CD14-positive monocyte (primary cell): ENCODE data around the gene POU2AF1. TPM values are rescaled to one million over a fixed set of nuclear protein-coding genes. Genes with fewer than 3 reads are reported as not detected.

Experiments used
- DNase-seq, 3 donors: peaks; one replicate each; pipeline ENCODE4 v3.0.0-alpha.2; 2011 to 2022
- H2AFZ ChIP-seq: 2 replicates; pipeline ENCODE4 v1.6.0; 2012; ENCODE audit warnings: mild to moderate bottlenecking, low read depth, low read length, inconsistent platforms; ENCODE audit not compliant: insufficient read depth, poor library complexity, severe bottlenecking
- H3K27ac ChIP-seq, 2 donors: 1 replicate in 1 of 2; 2 replicates in 1 of 2; pipeline ENCODE4 v1.5.1; 2012 to 2013; ENCODE audit warnings: low read length in 2 of 2, control low read depth in 1 of 2, inconsistent platforms in 1 of 2, low read depth in 1 of 2, mild to moderate bottlenecking in 1 of 2
- H3K27me3 ChIP-seq, 2 donors: one replicate each; pipeline versions ENCODE4 v1.6.0 to v1.6.1; 2011 to 2013; ENCODE audit warnings: low read length in 2 of 2; ENCODE audit not compliant: control insufficient read depth in 2 of 2, insufficient read depth in 2 of 2
- H3K36me3 ChIP-seq, 2 donors: replicated peaks in 1 of 2; 1 replicate in 1 of 2; 2 replicates in 1 of 2; pipeline versions ENCODE4 v1.5.1 to v1.6.1; 2012 to 2013; ENCODE audit warnings: low read length in 2 of 2, control low read depth in 1 of 2, inconsistent platforms in 1 of 2, mild to moderate bottlenecking in 1 of 2; ENCODE audit not compliant: insufficient read depth in 2 of 2, control insufficient read depth in 1 of 2
- H3K4me1 ChIP-seq, 2 donors: 1 replicate in 1 of 2; 2 replicates in 1 of 2; pipeline versions ENCODE4 v1.5.1 to v1.6.1; 2012 to 2013; ENCODE audit warnings: low read length in 2 of 2, control low read depth in 1 of 2, inconsistent platforms in 1 of 2, mild to moderate bottlenecking in 1 of 2, moderate library complexity in 1 of 2; ENCODE audit not compliant: insufficient read depth in 2 of 2, control insufficient read depth in 1 of 2
- H3K4me2 ChIP-seq: replicated peaks from 2 replicates; pipeline ENCODE3; 2012; ENCODE audit warnings: low read length, moderate library complexity, mild to moderate bottlenecking; ENCODE audit not compliant: poor library complexity, severe bottlenecking; ENCODE audit errors: extremely low read depth
- H3K4me3 ChIP-seq, 3 experiments: fragments of 200-600 bp in 1 of 3; sonication (generic) in 1 of 3; replicated peaks in 1 of 3; 1 replicate in 2 of 3; 2 replicates in 1 of 3; pipeline ENCODE4 v1.5.1; 2011 to 2013; ENCODE audit warnings: low read length in 3 of 3, mild to moderate bottlenecking in 3 of 3, control low read depth in 2 of 3, low read depth in 2 of 3, inconsistent platforms in 1 of 3, moderate library complexity in 1 of 3
- H3K79me2 ChIP-seq: 2 replicates; pipeline ENCODE4 v1.6.0; 2012; ENCODE audit warnings: mild to moderate bottlenecking, control low read depth, inconsistent platforms, low read length, moderate library complexity; ENCODE audit not compliant: insufficient read depth
- H3K9ac ChIP-seq: 2 replicates; pipeline ENCODE4 v1.6.0; 2017; ENCODE audit warnings: low read length, mild to moderate bottlenecking; ENCODE audit not compliant: insufficient read depth, poor library complexity, severe bottlenecking
- H3K9me3 ChIP-seq, 2 donors: replicated peaks in 1 of 2; 1 replicate in 1 of 2; 2 replicates in 1 of 2; pipeline versions ENCODE4 v1.5.1 to v1.6.1; 2012 to 2013; ENCODE audit warnings: low read length in 2 of 2, control low read depth in 1 of 2; ENCODE audit not compliant: control insufficient read depth in 1 of 2, insufficient read depth in 1 of 2
- H4K20me1 ChIP-seq: 2 replicates; pipeline ENCODE4 v1.6.0; 2012; ENCODE audit warnings: mild to moderate bottlenecking, low read length, control low read depth, moderate library complexity; ENCODE audit not compliant: insufficient read depth
- H3K27ac Mint-ChIP-seq, 7 donors: one replicate each; pipeline ENCODE4 v1.8.0; 2020; ENCODE audit warnings: mild to moderate bottlenecking in 7 of 7, mixed read lengths in 7 of 7, moderate library complexity in 6 of 7, inconsistent platforms in 2 of 7
- H3K27me3 Mint-ChIP-seq, 3 donors: one replicate each; pipeline ENCODE4 v1.8.0; 2021 to 2022; ENCODE audit warnings: low read depth in 3 of 3, mild to moderate bottlenecking in 3 of 3, mixed read lengths in 3 of 3, moderate library complexity in 3 of 3, inconsistent platforms in 1 of 3
- H3K36me3 Mint-ChIP-seq, 2 donors: one replicate each; pipeline ENCODE4 v1.8.0; 2020; ENCODE audit warnings: mixed read lengths in 2 of 2, inconsistent platforms in 1 of 2, mild to moderate bottlenecking in 1 of 2
- H3K4me1 Mint-ChIP-seq: one replicate; pipeline ENCODE4 v1.8.0; 2020; ENCODE audit warnings: mild to moderate bottlenecking, mixed read lengths
- H3K4me3 Mint-ChIP-seq, 2 donors: one replicate each; pipeline ENCODE4 v1.8.0; 2020; ENCODE audit warnings: mild to moderate bottlenecking in 2 of 2, mixed read lengths in 2 of 2, moderate library complexity in 1 of 2
- H3K9me3 Mint-ChIP-seq, 7 donors: one replicate each; pipeline ENCODE4 v1.8.0; 2020 to 2022; ENCODE audit warnings: mixed read lengths in 7 of 7, mild to moderate bottlenecking in 6 of 7, moderate library complexity in 6 of 7, inconsistent platforms in 2 of 7
- WGBS: methylation state at CpG from one replicate; pipeline ENCODE4 v1.1.5; 2013; ENCODE audit warnings: missing lambda C conversion rate; ENCODE audit not compliant: insufficient coverage; 5-methylcytosine and 5-hydroxymethylcytosine counted together
- intact Hi-C, 2 donors: fragments of 100-400 bp; cut with micrococcal nuclease; formaldehyde crosslinking; loops; one replicate each; pipeline versions ENCODE4 v1.15.0 to v1.15.1; 2023
- polyA plus RNA-seq, 3 donors: library from polyadenylated mRNA; depleted of rRNA in 1 of 3; unstranded in 2 of 3; stranded (reverse) in 1 of 3; fragments of 300-500 nt in 2 of 3; fragments of >200 nt in 1 of 3; fragmentation: Illumina TruSeq in 2 of 3; gene quantifications; 1 replicate in 2 of 3; 2 replicates in 1 of 3; pipeline ENCODE4 v1.2.3, GENCODE V29; 2012 to 2021
- TF ChIP-seq, protein P1 (sequence below): fragments of 200-600 bp; IDR thresholded peaks from one replicate; pipeline ENCODE4 v1.8.0; 2022; ENCODE audit warnings: antibody characterized with exemption, mild to moderate bottlenecking

The POU2AF1 gene
- polyA plus RNA-seq, 3 donors = 0.07 to 0.12 (median 0.09) TPM

DNA sequence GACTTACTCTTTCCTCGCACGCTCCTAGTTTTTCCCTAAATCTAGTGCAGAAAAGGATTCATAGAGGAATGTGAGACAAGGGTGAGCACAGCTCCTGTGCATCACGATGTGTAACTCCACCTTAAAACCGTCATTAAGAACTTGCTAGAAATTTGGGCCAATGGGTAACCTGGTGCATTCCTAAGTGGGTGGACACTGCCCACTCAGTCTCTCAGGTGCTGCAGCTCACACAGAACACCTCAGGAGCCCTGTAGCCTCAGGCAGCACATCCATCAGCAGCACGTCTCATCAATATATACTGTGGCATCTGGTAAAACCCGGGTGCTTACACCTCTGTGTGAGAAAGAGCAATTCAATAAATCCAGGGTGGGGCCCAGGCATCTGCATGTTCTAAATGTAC lies 68.4 kb downstream of the POU2AF1 start:
- H3K4me3 Mint-ChIP-seq = no peak overlapping the region
- Histone ChIP-seq H3K9ac (no peak overlapping the region), H3K27me3 (no peaks in the 10 kb centered on the region), H2AFZ (no peak overlapping the region), H3K36me3 (no peaks in the 10 kb centered on the region), H3K4me3 (no peak overlapping the region), H3K79me2 (no peaks in the 10 kb centered on the region), H3K27ac (no peak overlapping the region), H3K4me2 (no peak overlapping the region), H3K4me1 (no peaks in the 10 kb centered on the region), H4K20me1 (no peaks in the 10 kb centered on the region), H3K9me3 (no peaks in the 10 kb centered on the region)
- 77% methylated on average over 6 of the region's 6 CpGs for WGBS
- DNase-seq = no peak
- H3K27me3 Mint-ChIP-seq = peaks cover 1 to 10% (median 2%) of the 10 kb centered on the region in 3 donors
- no peaks in the 10 kb centered on the region for H3K36me3 Mint-ChIP-seq
- H3K4me1 Mint-ChIP-seq = no peaks in the 10 kb centered on the region
- TF ChIP-seq, protein P1, sequence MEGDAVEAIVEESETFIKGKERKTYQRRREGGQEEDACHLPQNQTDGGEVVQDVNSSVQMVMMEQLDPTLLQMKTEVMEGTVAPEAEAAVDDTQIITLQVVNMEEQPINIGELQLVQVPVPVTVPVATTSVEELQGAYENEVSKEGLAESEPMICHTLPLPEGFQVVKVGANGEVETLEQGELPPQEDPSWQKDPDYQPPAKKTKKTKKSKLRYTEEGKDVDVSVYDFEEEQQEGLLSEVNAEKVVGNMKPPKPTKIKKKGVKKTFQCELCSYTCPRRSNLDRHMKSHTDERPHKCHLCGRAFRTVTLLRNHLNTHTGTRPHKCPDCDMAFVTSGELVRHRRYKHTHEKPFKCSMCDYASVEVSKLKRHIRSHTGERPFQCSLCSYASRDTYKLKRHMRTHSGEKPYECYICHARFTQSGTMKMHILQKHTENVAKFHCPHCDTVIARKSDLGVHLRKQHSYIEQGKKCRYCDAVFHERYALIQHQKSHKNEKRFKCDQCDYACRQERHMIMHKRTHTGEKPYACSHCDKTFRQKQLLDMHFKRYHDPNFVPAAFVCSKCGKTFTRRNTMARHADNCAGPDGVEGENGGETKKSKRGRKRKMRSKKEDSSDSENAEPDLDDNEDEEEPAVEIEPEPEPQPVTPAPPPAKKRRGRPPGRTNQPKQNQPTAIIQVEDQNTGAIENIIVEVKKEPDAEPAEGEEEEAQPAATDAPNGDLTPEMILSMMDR = no peak
- H3K27ac Mint-ChIP-seq = no peak overlapping the region
- intact Hi-C loops = no loop called here
- H3K9me3 Mint-ChIP-seq = peaks cover 0 to 10% (median 5%) of the 10 kb centered on the region in 7 donors

DNA sequence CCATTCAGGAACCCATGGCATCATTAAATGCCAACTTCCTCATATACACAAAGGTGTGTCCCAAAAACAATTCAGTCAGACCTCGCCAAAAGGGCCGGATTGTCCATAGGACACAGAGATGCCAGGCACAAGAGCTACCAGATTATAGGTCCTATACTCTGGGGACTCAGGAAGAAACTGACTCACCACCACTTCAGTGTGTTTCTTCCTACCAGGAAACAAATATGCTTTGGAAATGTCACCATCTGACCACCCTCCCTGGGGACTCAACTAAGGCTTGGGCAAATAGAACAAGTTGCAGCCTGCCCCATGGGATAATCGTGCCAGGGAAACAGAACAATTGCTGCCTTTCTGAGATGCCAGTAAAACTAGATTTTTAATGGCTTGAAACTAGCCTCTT lies 69.0 kb downstream of the POU2AF1 start:
- Histone ChIP-seq H4K20me1 (no peaks in the 10 kb centered on the region), H3K36me3 (no peaks in the 10 kb centered on the region), H3K9me3 (no peaks in the 10 kb centered on the region), H3K9ac (no peak overlapping the region), H3K4me2 (no peak overlapping the region), H3K27ac (no peak overlapping the region), H3K27me3 (no peaks in the 10 kb centered on the region), H2AFZ (no peak overlapping the region), H3K79me2 (no peaks in the 10 kb centered on the region), H3K4me3 (no peak overlapping the region), H3K4me1 (no peaks in the 10 kb centered on the region)
- H3K4me3 Mint-ChIP-seq = no peak overlapping the region
- peaks cover 0 to 10% (median 5%) of the 10 kb centered on the region in 7 donors for H3K9me3 Mint-ChIP-seq
- H3K27ac Mint-ChIP-seq = peak overlapping the region in 1 of 7 donors; percentile 75
- intact Hi-C loops = no loop called here
- TF ChIP-seq, protein P1 = no peak
- 84% methylated on average over 3 of the region's 3 CpGs for WGBS
- H3K36me3 Mint-ChIP-seq = no peaks in the 10 kb centered on the region
- no peaks in the 10 kb centered on the region for H3K4me1 Mint-ChIP-seq
- peaks cover 1 to 10% (median 2%) of the 10 kb centered on the region in 3 donors for H3K27me3 Mint-ChIP-seq
- no peak for DNase-seq
